ENCODE results near the gene PPIL4.
"Not testable (repeated sequence)": the region's sequence is repeated elsewhere in the genome, so short reads cannot be mapped to it uniquely, and the experiment has no call there.

Gene PPIL4

DNA sequence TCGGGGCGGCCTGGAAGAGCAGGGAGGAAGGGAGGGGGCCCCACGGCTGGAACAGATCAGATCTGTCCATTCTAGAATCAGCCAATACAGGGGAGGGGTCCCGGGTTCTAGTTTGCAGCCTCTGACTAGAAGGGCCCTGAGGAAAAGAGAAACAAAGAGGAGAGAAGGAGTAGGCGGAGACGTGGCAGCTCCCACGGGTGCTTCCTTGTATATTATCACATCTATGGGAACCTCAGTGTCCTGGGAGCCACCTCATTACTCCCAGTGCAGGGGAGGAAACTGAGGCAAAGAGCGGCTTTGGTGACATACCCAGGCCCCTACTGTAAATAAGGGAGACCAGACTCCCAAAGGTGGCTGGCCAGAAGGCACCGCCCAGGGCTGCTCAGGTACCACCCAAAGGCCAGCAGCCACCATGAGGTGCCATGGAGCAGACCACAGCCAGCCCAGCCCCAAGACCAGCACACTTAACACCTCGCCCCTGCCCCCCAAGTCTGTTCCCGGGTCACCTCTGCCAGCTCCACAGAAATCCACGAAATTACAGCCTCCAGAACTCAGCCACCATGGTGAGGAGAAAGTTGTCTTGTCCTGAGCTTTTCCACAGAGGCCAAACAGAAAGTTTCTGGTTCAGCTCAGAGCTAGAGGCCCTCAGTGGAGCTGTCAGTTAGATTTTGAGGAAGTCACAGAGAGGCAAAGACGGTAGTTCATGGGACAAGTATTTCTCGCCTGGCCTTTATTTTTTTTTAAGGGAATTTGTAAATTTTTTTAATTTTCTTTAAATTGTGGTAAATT is 63.1 kb downstream of the PPIL4 start:
- no peak for DNase-seq

DNA sequence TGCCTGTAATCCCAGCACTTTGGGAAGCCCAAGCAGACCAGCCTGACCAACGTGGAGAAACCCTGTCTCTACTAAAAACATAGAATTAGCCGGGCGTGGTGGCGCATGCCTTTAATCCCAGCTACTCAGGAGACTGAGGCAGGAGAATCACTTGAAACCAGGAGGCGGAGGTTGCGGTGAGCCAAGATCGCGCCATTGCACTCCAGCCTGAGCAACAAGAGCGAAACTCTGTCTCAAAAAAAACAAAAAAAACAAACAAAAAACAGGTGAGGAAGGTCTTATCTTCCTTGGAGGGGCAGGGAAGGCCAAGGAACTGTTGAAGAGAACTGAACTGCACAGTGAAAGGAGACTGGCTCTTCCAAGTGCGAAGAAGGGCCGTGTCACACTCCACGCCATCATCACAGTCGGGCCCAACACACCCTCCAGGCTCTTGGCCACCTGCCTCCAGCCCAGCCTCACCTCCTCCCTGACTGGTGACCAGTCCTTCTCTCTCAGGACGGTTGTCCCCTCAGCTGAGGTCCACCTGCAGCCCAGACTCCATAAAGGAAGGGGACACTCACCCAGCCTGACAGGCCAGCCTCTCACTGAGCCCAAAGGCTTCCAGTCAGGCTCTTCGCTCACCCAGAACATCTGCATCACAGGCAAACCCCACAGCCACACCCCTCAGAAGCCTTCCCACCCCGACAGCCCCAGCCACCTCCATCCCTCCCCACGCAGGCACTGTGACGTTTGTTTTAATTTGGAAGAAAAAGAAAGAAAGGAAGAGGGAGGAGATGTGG is 65.2 kb downstream of the PPIL4 start:
- DNase-seq = no peak

- DNase-seq = no peak
These were observed 67.1 kb downstream of the PPIL4 start for GRCh38 chr6:149478631-149479314.

DNA sequence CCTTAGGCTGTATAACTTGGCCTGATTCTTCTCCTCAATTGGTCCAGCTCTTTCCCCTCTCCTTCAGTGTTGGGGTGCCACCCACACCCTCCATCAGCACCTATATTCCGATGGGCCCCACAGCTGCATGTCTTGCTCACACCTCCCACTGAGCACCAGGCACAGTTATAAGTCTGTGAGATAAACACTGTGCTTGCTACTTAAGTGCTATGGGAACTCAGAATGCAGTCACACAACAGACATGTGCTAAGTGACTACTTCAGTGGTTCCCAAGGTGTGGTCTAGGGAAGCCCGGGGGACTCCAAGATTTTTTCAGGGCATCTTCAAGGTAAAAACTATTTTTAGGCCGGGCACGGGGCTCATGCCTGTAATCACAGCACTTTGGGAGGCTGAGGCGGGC is 68.3 kb downstream of the PPIL4 start:
- no peak for DNase-seq

GRCh38 chr6:149476789-149477455 is 68.9 kb downstream of the PPIL4 start:
- no peak for DNase-seq

GRCh38 chr6:149474108-149474935 is 71.5 kb downstream of the PPIL4 start:
- DNase-seq = no peak

DNA sequence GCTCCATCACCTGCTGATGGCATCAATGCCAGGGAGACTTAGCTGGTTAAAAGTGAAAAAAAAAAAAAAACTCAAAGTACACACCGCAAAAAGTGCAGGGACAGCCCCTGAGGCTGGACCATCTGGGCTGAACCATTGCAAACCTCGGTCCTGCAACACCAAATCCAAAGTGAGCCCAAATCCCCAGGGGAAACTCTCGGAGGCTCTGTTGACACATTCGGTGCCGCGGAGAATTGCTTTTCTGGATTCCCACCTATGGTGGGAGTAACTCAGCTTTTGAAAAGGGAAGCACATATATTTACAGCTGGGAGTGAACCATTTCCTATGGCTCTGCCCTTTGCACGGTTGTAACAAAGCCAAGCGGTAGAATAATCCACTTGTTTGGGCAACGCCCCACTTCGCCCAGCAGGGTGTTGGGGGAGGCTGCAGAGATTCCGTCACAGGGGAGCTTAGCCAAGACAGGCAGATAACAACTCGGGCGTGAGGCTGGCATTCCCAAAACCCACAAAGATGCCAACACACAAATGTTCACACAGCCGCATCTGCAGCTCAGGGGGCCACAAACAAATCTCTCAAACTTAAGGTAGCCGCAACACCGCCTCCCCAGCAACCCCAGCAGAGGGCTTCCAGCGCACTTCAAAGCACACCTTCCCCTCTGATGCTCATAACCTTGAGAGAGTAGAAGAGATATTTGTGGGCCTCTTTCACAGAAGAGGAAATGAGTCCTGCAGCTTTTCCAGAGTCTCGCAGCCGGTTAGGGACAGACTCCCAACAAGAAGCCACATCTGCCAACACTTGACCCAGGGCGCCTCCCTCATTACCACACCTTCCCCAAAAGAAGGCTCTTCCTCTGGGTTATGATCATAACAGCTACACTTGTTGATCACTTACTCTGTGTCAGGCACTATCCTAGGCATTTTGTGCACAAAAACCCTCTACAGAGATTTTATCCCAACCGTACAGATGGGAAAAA is 72.5 kb downstream of the PPIL4 start:
- no peak for DNase-seq

DNA sequence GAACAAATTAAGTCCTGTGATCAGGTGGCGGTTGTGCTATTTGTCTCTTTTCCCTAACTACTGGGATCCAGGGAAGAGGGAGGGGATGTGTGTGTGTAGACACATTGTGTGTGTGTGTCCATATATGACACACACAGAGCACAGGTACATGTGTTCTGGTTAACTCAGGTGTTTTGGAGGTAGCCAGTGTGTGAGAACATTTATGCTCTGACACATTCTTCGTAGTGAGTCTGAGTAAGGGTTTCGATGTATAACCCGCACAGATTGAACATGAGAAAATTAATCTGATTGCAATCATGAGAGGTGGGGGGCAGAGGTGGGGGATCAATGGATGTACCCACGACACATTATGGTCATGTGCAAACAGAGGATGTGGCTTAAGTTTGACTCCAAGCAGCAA is 73.6 kb downstream of the PPIL4 start:
- DNase-seq = no peak

GRCh38 chr6:149471801-149472200 is 74.0 kb downstream of the PPIL4 start:
- DNase-seq = no peak

GRCh38 chr6:149470948-149471347 is 74.9 kb downstream of the PPIL4 start:
- no peak for DNase-seq

- no peak for DNase-seq
These were observed 77.7 kb downstream of the PPIL4 start for GRCh38 chr6:149468179-149468578.

DNA sequence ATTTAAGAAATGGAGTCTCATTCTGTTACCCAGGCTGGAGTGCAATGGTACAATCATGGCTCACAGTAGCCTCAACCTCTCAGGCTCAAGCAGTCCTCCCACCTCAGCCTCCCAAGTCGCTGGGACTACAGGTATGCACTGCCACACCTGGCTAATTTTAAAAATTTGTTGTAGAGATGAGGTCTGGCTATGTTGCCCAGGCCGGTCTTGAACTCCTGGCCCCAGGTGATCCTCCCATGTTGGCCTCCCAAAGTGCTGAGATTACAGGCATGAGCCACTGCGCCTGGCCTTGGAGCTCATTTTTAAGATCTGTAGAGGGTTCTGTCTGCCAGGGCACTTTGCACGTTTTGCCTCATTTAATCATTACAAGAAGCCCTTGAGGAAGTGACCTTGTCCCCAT is 78.6 kb downstream of the PPIL4 start:
- no peak for DNase-seq

GRCh38 chr6:149464411-149464810 is 81.4 kb downstream of the PPIL4 start:
- DNase-seq = no peak

GRCh38 chr6:149463781-149464180 is 82.1 kb downstream of the PPIL4 start:
- DNase-seq = no peak

- not testable (repeated sequence) for DNase-seq
These were observed 83.1 kb downstream of the PPIL4 start for GRCh38 chr6:149462712-149463111.

DNA sequence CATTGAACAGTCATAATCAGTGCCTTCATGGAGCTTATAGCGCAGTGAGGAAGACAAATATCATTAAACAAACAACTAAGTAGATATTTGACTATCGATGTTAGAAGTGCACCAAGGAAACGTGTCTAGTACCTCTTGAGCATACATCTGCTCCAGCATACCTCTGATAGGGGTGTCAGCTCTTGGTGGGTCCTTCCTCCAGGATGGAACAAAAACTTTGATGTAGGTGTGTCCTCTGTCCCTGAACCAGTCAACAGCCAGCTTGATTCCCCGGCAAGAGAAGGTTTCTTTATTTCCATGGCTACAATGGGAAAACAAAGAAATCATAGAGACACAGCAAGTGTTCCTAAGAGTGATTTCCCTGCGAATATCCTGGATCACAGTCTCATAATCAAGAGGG is 84.2 kb downstream of the PPIL4 start:
- DNase-seq = no peak

DNA sequence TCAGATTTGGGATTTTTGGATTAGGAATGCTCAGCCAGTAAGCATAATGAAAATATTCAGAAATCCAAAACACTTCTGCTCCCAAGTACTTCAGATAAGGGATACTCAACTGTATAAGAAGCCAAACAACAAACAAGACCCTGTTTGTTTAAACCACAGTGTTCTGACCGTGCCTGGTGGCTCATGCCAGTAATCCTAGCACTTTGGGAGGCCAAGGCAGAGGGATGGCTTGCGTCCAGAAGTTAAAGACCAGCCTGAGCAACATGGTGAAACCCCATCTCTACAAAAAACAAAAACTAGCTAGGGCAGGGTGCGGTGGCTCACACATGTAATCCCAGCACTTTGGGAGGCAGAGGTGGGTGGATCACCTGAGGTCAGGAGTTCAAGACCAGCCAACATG is 85.6 kb downstream of the PPIL4 start:
- not testable (repeated sequence) for DNase-seq

- no peak for DNase-seq
These were observed 86.1 kb downstream of the PPIL4 start for GRCh38 chr6:149459761-149460160.

- no peak for DNase-seq
These were observed 87.0 kb downstream of the PPIL4 start for GRCh38 chr6:149458806-149459205.

GRCh38 chr6:149458196-149458595 is 87.6 kb downstream of the PPIL4 start:
- DNase-seq = no peak

GRCh38 chr6:149457316-149457884 is 88.4 kb downstream of the PPIL4 start:
- no peak for DNase-seq
